Fibroblast of lung (primary cell): ENCODE results near the gene SMC1B.

Experiments used
- EZH2 ChIP-seq: IDR thresholded peaks from 2 replicates; pipeline ENCODE4 v1.5.1; 2012; ENCODE audit warnings: low read length, control low read depth, mild to moderate bottlenecking; ENCODE audit errors: missing control alignments
- TF ChIP-seq, protein P1 (sequence below), 2 donors: IDR thresholded peaks in 1 of 2; conservative IDR thresholded peaks in 1 of 2; 1 replicate in 1 of 2; 2 replicates in 1 of 2; pipeline ENCODE4 v1.5.1; 2011 to 2012; ENCODE audit warnings: low read length in 2 of 2, control low read depth in 1 of 2, inconsistent platforms in 1 of 2, low read depth in 1 of 2, mild to moderate bottlenecking in 1 of 2

- TF ChIP-seq, protein P1, sequence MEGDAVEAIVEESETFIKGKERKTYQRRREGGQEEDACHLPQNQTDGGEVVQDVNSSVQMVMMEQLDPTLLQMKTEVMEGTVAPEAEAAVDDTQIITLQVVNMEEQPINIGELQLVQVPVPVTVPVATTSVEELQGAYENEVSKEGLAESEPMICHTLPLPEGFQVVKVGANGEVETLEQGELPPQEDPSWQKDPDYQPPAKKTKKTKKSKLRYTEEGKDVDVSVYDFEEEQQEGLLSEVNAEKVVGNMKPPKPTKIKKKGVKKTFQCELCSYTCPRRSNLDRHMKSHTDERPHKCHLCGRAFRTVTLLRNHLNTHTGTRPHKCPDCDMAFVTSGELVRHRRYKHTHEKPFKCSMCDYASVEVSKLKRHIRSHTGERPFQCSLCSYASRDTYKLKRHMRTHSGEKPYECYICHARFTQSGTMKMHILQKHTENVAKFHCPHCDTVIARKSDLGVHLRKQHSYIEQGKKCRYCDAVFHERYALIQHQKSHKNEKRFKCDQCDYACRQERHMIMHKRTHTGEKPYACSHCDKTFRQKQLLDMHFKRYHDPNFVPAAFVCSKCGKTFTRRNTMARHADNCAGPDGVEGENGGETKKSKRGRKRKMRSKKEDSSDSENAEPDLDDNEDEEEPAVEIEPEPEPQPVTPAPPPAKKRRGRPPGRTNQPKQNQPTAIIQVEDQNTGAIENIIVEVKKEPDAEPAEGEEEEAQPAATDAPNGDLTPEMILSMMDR (conservative IDR thresholded peaks at IDR 0.05 in 1 of 2, IDR thresholded peaks at IDR 0.05 in 1 of 2; ENCODE audit: low read depth in 1 of 2, low read length in 2 of 2) = no peak
- no peak for TF ChIP-seq EZH2
These were observed 102.3 kb downstream of the SMC1B start for GRCh38 chr22:45310977-45311531.
